ENCODE measurements around the gene TPK1.

Gene TPK1

DNA sequence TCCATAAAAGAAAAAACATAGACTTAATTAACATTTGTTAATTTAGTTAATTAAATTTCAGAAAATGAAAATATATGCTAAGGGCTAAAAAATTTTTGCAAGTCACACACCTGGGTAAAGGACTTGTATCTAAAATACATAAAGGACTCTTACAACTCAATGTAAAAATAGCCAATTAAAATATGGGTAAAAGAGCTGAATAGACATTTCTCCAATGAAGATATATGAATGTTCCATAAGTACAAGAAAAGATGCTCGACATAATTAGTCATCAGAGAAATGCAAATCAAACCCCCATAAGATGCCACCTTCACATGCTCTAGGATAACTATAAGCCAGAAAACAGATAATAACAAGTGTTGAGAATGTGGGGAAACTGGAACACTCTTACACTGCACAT lies 288.0 kb downstream of the TPK1 start:
- POLR2A ChIA-PET, result no interaction called here

DNA sequence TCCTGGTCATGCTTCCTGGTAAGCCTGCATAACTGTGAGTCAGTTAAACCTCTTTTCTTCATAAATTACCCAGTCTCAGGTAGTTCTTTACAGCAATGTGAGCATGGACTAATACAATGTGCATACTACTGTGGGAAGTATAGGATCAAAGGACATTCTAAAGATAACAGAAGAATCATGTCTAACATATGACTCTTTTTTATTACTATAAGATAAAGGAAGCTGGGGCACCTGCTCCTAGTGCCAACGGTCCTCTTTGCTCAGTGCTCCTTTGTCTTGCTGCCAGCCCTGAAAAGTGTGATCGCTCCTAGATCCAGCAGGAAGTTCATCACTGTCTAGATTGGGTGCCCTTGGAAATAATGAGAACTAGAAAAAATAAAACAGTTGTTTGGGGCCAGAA lies 289.1 kb downstream of the TPK1 start:
- CTCF ChIA-PET, result no interaction called here
- TF ChIP-seq, protein P1, sequence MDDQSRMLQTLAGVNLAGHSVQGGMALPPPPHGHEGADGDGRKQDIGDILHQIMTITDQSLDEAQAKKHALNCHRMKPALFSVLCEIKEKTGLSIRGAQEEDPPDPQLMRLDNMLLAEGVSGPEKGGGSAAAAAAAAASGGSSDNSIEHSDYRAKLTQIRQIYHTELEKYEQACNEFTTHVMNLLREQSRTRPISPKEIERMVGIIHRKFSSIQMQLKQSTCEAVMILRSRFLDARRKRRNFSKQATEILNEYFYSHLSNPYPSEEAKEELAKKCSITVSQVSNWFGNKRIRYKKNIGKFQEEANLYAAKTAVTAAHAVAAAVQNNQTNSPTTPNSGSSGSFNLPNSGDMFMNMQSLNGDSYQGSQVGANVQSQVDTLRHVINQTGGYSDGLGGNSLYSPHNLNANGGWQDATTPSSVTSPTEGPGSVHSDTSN (CRISPR knock-in tag; IDR thresholded peaks at IDR 0.05), result no peak
- TF ChIP-seq ZBTB7A (tag by site-specific recombination; IDR thresholded peaks at IDR 0.05; ENCODE audit: low read depth) (no peak), ZNF302 (tag by site-specific recombination; IDR thresholded peaks at IDR 0.05; ENCODE audit: low read depth) (no peak), ZNF2 (tag by site-specific recombination; IDR thresholded peaks at IDR 0.05) (no peak), KLF16 (tag by site-specific recombination; IDR thresholded peaks at IDR 0.05) (no peak), YY1 (tag by site-specific recombination; IDR thresholded peaks at IDR 0.05) (no peak), ZSCAN16 (tag by site-specific recombination; IDR thresholded peaks at IDR 0.05) (no peak), ZNF24 (tag by site-specific recombination; IDR thresholded peaks at IDR 0.05) (no peak), ZNF555 (tag by site-specific recombination; conservative IDR thresholded peaks at IDR 0.05) (no peak), ZNF146 (tag by site-specific recombination; IDR thresholded peaks at IDR 0.05) (no peak), ZNF747 (tag by site-specific recombination; IDR thresholded peaks at IDR 0.05) (no peak), GLI2 (tag by site-specific recombination; IDR thresholded peaks at IDR 0.05; ENCODE audit: borderline replicate concordance, low read depth) (no peak), ZNF658 (tag by site-specific recombination; IDR thresholded peaks at IDR 0.05) (no peak)
- TF ChIP-seq, protein P2, sequence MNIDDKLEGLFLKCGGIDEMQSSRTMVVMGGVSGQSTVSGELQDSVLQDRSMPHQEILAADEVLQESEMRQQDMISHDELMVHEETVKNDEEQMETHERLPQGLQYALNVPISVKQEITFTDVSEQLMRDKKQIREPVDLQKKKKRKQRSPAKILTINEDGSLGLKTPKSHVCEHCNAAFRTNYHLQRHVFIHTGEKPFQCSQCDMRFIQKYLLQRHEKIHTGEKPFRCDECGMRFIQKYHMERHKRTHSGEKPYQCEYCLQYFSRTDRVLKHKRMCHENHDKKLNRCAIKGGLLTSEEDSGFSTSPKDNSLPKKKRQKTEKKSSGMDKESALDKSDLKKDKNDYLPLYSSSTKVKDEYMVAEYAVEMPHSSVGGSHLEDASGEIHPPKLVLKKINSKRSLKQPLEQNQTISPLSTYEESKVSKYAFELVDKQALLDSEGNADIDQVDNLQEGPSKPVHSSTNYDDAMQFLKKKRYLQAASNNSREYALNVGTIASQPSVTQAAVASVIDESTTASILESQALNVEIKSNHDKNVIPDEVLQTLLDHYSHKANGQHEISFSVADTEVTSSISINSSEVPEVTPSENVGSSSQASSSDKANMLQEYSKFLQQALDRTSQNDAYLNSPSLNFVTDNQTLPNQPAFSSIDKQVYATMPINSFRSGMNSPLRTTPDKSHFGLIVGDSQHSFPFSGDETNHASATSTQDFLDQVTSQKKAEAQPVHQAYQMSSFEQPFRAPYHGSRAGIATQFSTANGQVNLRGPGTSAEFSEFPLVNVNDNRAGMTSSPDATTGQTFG (tag by site-specific recombination; IDR thresholded peaks at IDR 0.05; ENCODE audit: borderline replicate concordance), result no peak
- TF ChIP-seq, protein P3, sequence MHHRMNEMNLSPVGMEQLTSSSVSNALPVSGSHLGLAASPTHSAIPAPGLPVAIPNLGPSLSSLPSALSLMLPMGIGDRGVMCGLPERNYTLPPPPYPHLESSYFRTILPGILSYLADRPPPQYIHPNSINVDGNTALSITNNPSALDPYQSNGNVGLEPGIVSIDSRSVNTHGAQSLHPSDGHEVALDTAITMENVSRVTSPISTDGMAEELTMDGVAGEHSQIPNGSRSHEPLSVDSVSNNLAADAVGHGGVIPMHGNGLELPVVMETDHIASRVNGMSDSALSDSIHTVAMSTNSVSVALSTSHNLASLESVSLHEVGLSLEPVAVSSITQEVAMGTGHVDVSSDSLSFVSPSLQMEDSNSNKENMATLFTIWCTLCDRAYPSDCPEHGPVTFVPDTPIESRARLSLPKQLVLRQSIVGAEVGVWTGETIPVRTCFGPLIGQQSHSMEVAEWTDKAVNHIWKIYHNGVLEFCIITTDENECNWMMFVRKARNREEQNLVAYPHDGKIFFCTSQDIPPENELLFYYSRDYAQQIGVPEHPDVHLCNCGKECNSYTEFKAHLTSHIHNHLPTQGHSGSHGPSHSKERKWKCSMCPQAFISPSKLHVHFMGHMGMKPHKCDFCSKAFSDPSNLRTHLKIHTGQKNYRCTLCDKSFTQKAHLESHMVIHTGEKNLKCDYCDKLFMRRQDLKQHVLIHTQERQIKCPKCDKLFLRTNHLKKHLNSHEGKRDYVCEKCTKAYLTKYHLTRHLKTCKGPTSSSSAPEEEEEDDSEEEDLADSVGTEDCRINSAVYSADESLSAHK (tag by site-specific recombination; IDR thresholded peaks at IDR 0.05), result no peak
- TF ChIP-seq, protein P4, sequence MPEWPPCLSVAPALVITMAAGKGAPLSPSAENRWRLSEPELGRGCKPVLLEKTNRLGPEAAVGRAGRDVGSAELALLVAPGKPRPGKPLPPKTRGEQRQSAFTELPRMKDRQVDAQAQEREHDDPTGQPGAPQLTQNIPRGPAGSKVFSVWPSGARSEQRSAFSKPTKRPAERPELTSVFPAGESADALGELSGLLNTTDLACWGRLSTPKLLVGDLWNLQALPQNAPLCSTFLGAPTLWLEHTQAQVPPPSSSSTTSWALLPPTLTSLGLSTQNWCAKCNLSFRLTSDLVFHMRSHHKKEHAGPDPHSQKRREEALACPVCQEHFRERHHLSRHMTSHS (tag by site-specific recombination; IDR thresholded peaks at IDR 0.05), result no peak

More for the DNA sequence above, 288.0 kb downstream of the TPK1 start:
- CTCF ChIA-PET, result no interaction called here
- no peak overlapping the region for H3K4me3 ChIP-seq (ENCODE audit: low read depth, low read length)
- H3K4me1 ChIP-seq (ENCODE audit: control insufficient read depth, insufficient read depth, low read length), result no peaks in the 10 kb centered on the region
- H3K9me3 ChIP-seq (ENCODE audit: control insufficient read depth, insufficient read depth, low read depth, low read length), result no peaks in the 10 kb centered on the region
- TF ChIP-seq, protein P5, sequence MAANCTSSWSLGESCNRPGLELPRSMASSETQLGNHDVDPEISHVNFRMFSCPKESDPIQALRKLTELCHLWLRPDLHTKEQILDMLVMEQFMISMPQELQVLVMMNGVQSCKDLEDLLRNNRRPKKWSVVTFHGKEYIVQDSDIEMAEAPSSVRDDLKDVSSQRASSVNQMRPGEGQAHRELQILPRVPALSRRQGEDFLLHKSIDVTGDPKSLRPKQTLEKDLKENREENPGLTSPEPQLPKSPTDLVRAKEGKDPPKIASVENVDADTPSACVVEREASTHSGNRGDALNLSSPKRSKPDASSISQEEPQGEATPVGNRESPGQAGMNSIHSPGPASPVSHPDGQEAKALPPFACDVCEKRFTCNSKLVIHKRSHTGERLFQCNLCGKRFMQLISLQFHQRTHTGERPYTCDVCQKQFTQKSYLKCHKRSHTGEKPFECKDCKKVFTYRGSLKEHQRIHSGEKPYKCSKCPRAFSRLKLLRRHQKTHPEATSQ (tag by site-specific recombination; IDR thresholded peaks at IDR 0.05), result no peak
- no peak for TF ChIP-seq EGR2 (tag by site-specific recombination; IDR thresholded peaks at IDR 0.05; ENCODE audit: low read depth)
- TF ChIP-seq, protein P6, sequence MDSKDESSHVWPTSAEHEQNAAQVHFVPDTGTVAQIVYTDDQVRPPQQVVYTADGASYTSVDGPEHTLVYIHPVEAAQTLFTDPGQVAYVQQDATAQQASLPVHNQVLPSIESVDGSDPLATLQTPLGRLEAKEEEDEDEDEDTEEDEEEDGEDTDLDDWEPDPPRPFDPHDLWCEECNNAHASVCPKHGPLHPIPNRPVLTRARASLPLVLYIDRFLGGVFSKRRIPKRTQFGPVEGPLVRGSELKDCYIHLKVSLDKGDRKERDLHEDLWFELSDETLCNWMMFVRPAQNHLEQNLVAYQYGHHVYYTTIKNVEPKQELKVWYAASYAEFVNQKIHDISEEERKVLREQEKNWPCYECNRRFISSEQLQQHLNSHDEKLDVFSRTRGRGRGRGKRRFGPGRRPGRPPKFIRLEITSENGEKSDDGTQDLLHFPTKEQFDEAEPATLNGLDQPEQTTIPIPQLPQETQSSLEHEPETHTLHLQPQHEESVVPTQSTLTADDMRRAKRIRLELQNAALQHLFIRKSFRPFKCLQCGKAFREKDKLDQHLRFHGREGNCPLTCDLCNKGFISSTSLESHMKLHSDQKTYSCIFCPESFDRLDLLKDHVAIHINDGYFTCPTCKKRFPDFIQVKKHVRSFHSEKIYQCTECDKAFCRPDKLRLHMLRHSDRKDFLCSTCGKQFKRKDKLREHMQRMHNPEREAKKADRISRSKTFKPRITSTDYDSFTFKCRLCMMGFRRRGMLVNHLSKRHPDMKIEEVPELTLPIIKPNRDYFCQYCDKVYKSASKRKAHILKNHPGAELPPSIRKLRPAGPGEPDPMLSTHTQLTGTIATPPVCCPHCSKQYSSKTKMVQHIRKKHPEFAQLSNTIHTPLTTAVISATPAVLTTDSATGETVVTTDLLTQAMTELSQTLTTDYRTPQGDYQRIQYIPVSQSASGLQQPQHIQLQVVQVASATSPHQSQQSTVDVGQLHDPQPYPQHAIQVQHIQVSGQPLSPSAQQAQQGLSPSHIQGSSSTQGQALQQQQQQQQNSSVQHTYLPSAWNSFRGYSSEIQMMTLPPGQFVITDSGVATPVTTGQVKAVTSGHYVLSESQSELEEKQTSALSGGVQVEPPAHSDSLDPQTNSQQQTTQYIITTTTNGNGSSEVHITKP (tag by site-specific recombination; IDR thresholded peaks at IDR 0.05), result no peak
- no peak for TF ChIP-seq ZNF48 (tag by site-specific recombination; IDR thresholded peaks at IDR 0.05)
- TF ChIP-seq ZNF677 (tag by site-specific recombination; IDR thresholded peaks at IDR 0.05), result no peak
- no peak for TF ChIP-seq ZNF175 (tag by site-specific recombination; IDR thresholded peaks at IDR 0.05)
- TF ChIP-seq OVOL3 (tag by site-specific recombination; IDR thresholded peaks at IDR 0.05), result no peak
- no peak for TF ChIP-seq ZBTB48 (tag by site-specific recombination; IDR thresholded peaks at IDR 0.05)
- no peak for TF ChIP-seq ZSCAN23 (tag by site-specific recombination; IDR thresholded peaks at IDR 0.05)
- TF ChIP-seq ZNF521 (tag by site-specific recombination; IDR thresholded peaks at IDR 0.05), result no peak
- TF ChIP-seq ZNF768 (tag by site-specific recombination; IDR thresholded peaks at IDR 0.05), result no peak
- TF ChIP-seq REPIN1 (tag by site-specific recombination; IDR thresholded peaks at IDR 0.05; ENCODE audit: low read depth), result no peak
- no peak for TF ChIP-seq ZNF140 (tag by site-specific recombination; IDR thresholded peaks at IDR 0.05)
- no peak for TF ChIP-seq ZNF239 (tag by site-specific recombination; IDR thresholded peaks at IDR 0.05)
- no peak for TF ChIP-seq ZNF302 (tag by site-specific recombination; IDR thresholded peaks at IDR 0.05; ENCODE audit: low read depth)
- no peak overlapping the region for H3K27ac ChIP-seq (ENCODE audit: extremely low read depth, low read depth, low read length)
- H3K36me3 ChIP-seq (ENCODE audit: control insufficient read depth in 2 of 2, insufficient read depth in 1 of 2, low read length in 2 of 2), result no peaks in the 10 kb centered on the region

More for the DNA sequence above, 289.1 kb downstream of the TPK1 start:
- Histone ChIP-seq H3K9me3 (ENCODE audit: control insufficient read depth, insufficient read depth, low read depth, low read length) (no peaks in the 10 kb centered on the region), H3K27ac (ENCODE audit: extremely low read depth, low read depth, low read length) (no peak overlapping the region), H3K36me3 (ENCODE audit: control insufficient read depth in 2 of 2, insufficient read depth in 1 of 2, low read length in 2 of 2) (no peaks in the 10 kb centered on the region), H3K4me1 (ENCODE audit: control insufficient read depth, insufficient read depth, low read length) (no peaks in the 10 kb centered on the region), H3K4me3 (ENCODE audit: low read depth, low read length) (no peak overlapping the region)
- POLR2A ChIA-PET, result no interaction called here

Data from HEK293 (cell line).